OCI-LY3 (cell line): ENCODE data around the gene POLN.

Experiments used
- H2AFZ ChIP-seq: fragments of 200-600, 300-600 bp; shearing (Covaris generic); 2 replicates; pipeline ENCODE4 v1.6.0; 2014; ENCODE audit warnings: antibody characterized with exemption, low read depth, low read length
- H3K27ac ChIP-seq: fragments of 200-600, 300-600 bp; sonication (generic); 2 replicates; pipeline ENCODE4 v1.5.1; 2014; ENCODE audit warnings: mild to moderate bottlenecking, low read length, moderate library complexity, mixed read lengths
- H3K27me3 ChIP-seq: fragments of 200-600, 300-600 bp; sonication (generic); 2 replicates; pipeline ENCODE4 v1.6.1; 2014; ENCODE audit warnings: low read depth, low read length, mixed read lengths
- H3K36me3 ChIP-seq: fragments of 200-600, 300-600 bp; sonication (generic); replicated peaks from 2 replicates; pipeline ENCODE3; 2014; ENCODE audit warnings: low read depth, low read length, mixed read lengths
- H3K4me1 ChIP-seq: fragments of 300-600, 200-600 bp; sonication (generic); 2 replicates; pipeline ENCODE4 v1.6.1; 2014; ENCODE audit warnings: low read length, mixed read lengths
- H3K4me2 ChIP-seq: fragments of 200-600, 300-600 bp; sonication (generic); 2 replicates; pipeline ENCODE4 v1.6.1; 2014; ENCODE audit warnings: low read length, mixed read lengths
- H3K4me3 ChIP-seq: fragments of 300-600, 200-600 bp; sonication (generic); 2 replicates; pipeline ENCODE4 v1.5.1; 2014; ENCODE audit warnings: antibody characterized with exemption, mild to moderate bottlenecking, low read length, moderate library complexity
- H3K79me2 ChIP-seq: fragments of 300-600, 200-600 bp; shearing (Covaris generic); 2 replicates; pipeline ENCODE4 v1.6.1; 2014; ENCODE audit warnings: mild to moderate bottlenecking, low read length, mixed read lengths
- H3K9ac ChIP-seq: fragments of 300-600, 200-600 bp; shearing (Covaris generic); 2 replicates; pipeline ENCODE4 v1.6.0; 2014; ENCODE audit warnings: mild to moderate bottlenecking, low read length, moderate library complexity
- H3K9me3 ChIP-seq: fragments of 200-600, 300-600 bp; shearing (Covaris generic); 2 replicates; pipeline ENCODE4 v1.6.1; 2014; ENCODE audit warnings: low read length, mixed read lengths; ENCODE audit not compliant: insufficient read depth
- H4K20me1 ChIP-seq: fragments of 200-600, 300-600 bp; sonication (generic); 2 replicates; pipeline ENCODE4 v1.6.1; 2016; ENCODE audit warnings: low read length, mixed read lengths; ENCODE audit not compliant: insufficient read depth
- CTCF ChIP-seq: fragments of 200-600, 300-600 bp; sonication (generic); IDR thresholded peaks from 2 replicates; pipeline ENCODE4 v1.5.1; 2014; ENCODE audit warnings: antibody characterized with exemption, low read length, low read depth
- EZH2phosphoT487 ChIP-seq: fragments of 200-600 bp; shearing (Covaris generic); IDR thresholded peaks from 2 replicates; pipeline ENCODE4 v1.6.1; 2018; ENCODE audit warnings: antibody characterized with exemption, mixed run types, low read depth

The POLN gene

GRCh38 chr4:2241410-2242353, at the start of gene POLN, which contains the start of gene HAUS3:
Gene POLN (minus strand): TSS chr4:2242121. CDS start chr4:2229231, 12,890 bp downstream.
Gene HAUS3 (minus strand): TSS chr4:2242121. CDS start chr4:2240946, 1,175 bp downstream.
- Histone ChIP-seq H3K36me3 (peaks cover 18% of the 10 kb centered on the region), H3K27me3 (no peaks in the 10 kb centered on the region), H3K4me1 (peaks cover 35% of the 10 kb centered on the region), H3K4me2 (peak within 1 kb of the TSS; percentile 87), H3K79me2 (peaks cover 49% of the 10 kb centered on the region), H2AFZ (peak within 1 kb of the TSS; percentile 57; the same call in 1 of the 2 replicates), H3K9ac (peak within 1 kb of the TSS; percentile 84), H3K4me3 (peak within 1 kb of the TSS; percentile 93), H3K27ac (peak within 1 kb of the TSS; percentile 44), H4K20me1 (peaks cover 25% of the 10 kb centered on the region), H3K9me3 (no peaks in the 10 kb centered on the region)
- no peak for TF ChIP-seq EZH2phosphoT487
- no peak for TF ChIP-seq CTCF

- no peak for TF ChIP-seq EZH2phosphoT487
- TF ChIP-seq CTCF = no peak
- no peak overlapping the region for H3K4me3 ChIP-seq
- no peak overlapping the region; the same call in 1 of the 2 replicates for H2AFZ ChIP-seq
- peaks cover 5% of the 10 kb centered on the region for H3K4me1 ChIP-seq
- H3K9me3 ChIP-seq = no peaks in the 10 kb centered on the region
- no peaks in the 10 kb centered on the region for H4K20me1 ChIP-seq
- no peak overlapping the region for H3K9ac ChIP-seq
- no peak overlapping the region for H3K27ac ChIP-seq
- H3K4me2 ChIP-seq = peak overlapping the region; percentile 38
- H3K79me2 ChIP-seq = no peaks in the 10 kb centered on the region
- H3K36me3 ChIP-seq = no peaks in the 10 kb centered on the region
- no peaks in the 10 kb centered on the region for H3K27me3 ChIP-seq
Observed at GRCh38 chr4:2290974-2291704, 49.2 kb upstream of the POLN start.

- Histone ChIP-seq H3K36me3 (no peaks in the 10 kb centered on the region), H3K27ac (no peak overlapping the region), H2AFZ (no peak overlapping the region), H3K4me3 (no peak overlapping the region), H3K79me2 (no peaks in the 10 kb centered on the region), H3K9ac (no peak overlapping the region), H3K4me1 (0 out of 2 replicates have a peak, but pooled peaks cover 3% of the 10 kb centered on the region), H3K9me3 (no peaks in the 10 kb centered on the region), H3K4me2 (peak overlapping the region; percentile 38), H4K20me1 (no peaks in the 10 kb centered on the region), H3K27me3 (no peaks in the 10 kb centered on the region)
- no peak for TF ChIP-seq EZH2phosphoT487
Observed at GRCh38 chr4:2290488-2290887, 48.6 kb upstream of the POLN start.

- no peak overlapping the region for H3K27ac ChIP-seq
- H3K9me3 ChIP-seq = no peaks in the 10 kb centered on the region
- H3K9ac ChIP-seq = no peak overlapping the region
- no peak overlapping the region for H3K4me2 ChIP-seq
- 0 out of 2 replicates have a peak, but pooled peaks cover 3% of the 10 kb centered on the region for H3K4me1 ChIP-seq
- TF ChIP-seq EZH2phosphoT487 (no peak), CTCF (no peak)
- H2AFZ ChIP-seq = no peak overlapping the region
- no peak overlapping the region for H3K4me3 ChIP-seq
- no peaks in the 10 kb centered on the region for H3K79me2 ChIP-seq
- no peaks in the 10 kb centered on the region for H4K20me1 ChIP-seq
- no peaks in the 10 kb centered on the region for H3K36me3 ChIP-seq
- no peaks in the 10 kb centered on the region for H3K27me3 ChIP-seq
Observed at GRCh38 chr4:2289955-2290333, 48.0 kb upstream of the POLN start.
